HepG2 (cell line): ENCODE results near the gene PSMC3IP.

Experiments
- CEBPB ChIP-seq: IDR thresholded peaks from 2 replicates; pipeline ENCODE4 v1.6.1; 2011; ENCODE audit warnings: low read depth, low read length, improper control_type of control experiment, borderline replicate concordance
- CTCF ChIP-seq: sonication (generic); formaldehyde crosslinking; IDR thresholded peaks from 2 replicates; pipeline ENCODE4 v1.5.0; 2020; ENCODE audit warnings: mild to moderate bottlenecking, missing genetic modification reagents, moderate library complexity
- GABPA ChIP-seq, 2 experiments: IDR thresholded peaks; 2 replicates each; pipeline ENCODE4 v1.6.1; 2011 to 2016; ENCODE audit warnings: low read depth in 2 of 2, low read length in 1 of 2, missing biosample characterization in 1 of 2, missing genetic modification characterization in 1 of 2
- KIAA2018 ChIP-seq: sonication (generic); formaldehyde crosslinking; IDR thresholded peaks from 2 replicates; pipeline ENCODE4 v1.5.0; 2020; ENCODE audit warnings: mild to moderate bottlenecking, missing genetic modification reagents, borderline replicate concordance
- MAFF ChIP-seq: IDR thresholded peaks from 2 replicates; pipeline ENCODE4 v1.6.1; 2011; ENCODE audit warnings: low read depth, low read length, improper control_type of control experiment
- NR3C1 ChIP-seq: sonication (generic); formaldehyde crosslinking; IDR thresholded peaks from 2 replicates; pipeline ENCODE4 v1.4.0; 2020; ENCODE audit warnings: missing genetic modification reagents
- PAF1 ChIP-seq: IDR thresholded peaks from 2 replicates; pipeline ENCODE4 v1.6.1; 2016; ENCODE audit warnings: missing genetic modification reagents, missing compliant biosample characterization
- POLR2AphosphoS5 ChIP-seq: IDR thresholded peaks from 2 replicates; pipeline ENCODE4 v1.6.1; 2012; ENCODE audit warnings: low read depth, low read length
- TAF1 ChIP-seq: sonication (generic); formaldehyde crosslinking; IDR thresholded peaks from 2 replicates; pipeline ENCODE4 v1.4.0; 2020; ENCODE audit warnings: missing genetic modification reagents
- TOPORS ChIP-seq: sonication (generic); formaldehyde crosslinking; IDR thresholded peaks from 2 replicates; pipeline ENCODE4 v1.8.0; 2023; ENCODE audit warnings: mild to moderate bottlenecking, missing genetic modification reagents
- UBTF ChIP-seq: sonication (generic); formaldehyde crosslinking; IDR thresholded peaks from 2 replicates; pipeline ENCODE4 v1.4.0; 2020; ENCODE audit warnings: mild to moderate bottlenecking, missing genetic modification reagents
- ZFP90 ChIP-seq: sonication (generic); formaldehyde crosslinking; IDR thresholded peaks from 2 replicates; pipeline ENCODE4 v1.8.0; 2022; ENCODE audit warnings: missing genetic modification reagents, mild to moderate bottlenecking, inconsistent platforms, borderline replicate concordance

- no peak for TF ChIP-seq UBTF (CRISPR knock-in tag)
- TF ChIP-seq PAF1 (CRISPR knock-in tag), result no peak
- no peak for TF ChIP-seq TOPORS (CRISPR knock-in tag)
- no peak for TF ChIP-seq NR3C1 (CRISPR knock-in tag)
- no peak for TF ChIP-seq CEBPB
- TF ChIP-seq GABPA (IDR thresholded peaks at IDR 0.05; ENCODE audit: low read depth, low read length), result no peak
- TF ChIP-seq GABPA (CRISPR knock-in tag; IDR thresholded peaks at IDR 0.05; ENCODE audit: low read depth), result no peak
- no peak for TF ChIP-seq MAFF
- no peak for TF ChIP-seq ZFP90 (CRISPR knock-in tag)
- TF ChIP-seq CTCF (CRISPR knock-in tag), result no peak
- TF ChIP-seq TAF1 (CRISPR knock-in tag), result no peak
- TF ChIP-seq POLR2AphosphoS5, result no peak
- TF ChIP-seq KIAA2018, result no peak
Measured at GRCh38 chr17:42571435-42572225, 5.9 kb downstream of the PSMC3IP start.
